ENCODE measurements around the gene TSPEAR. TPM values are rescaled to one million over a fixed set of nuclear protein-coding genes. Genes with fewer than 3 reads are reported as not detected.

The TSPEAR gene
- total RNA-seq, 4 donors from 2014 or later, result 0.19 TPM; not detected in 3

GRCh38 chr21:44598061-44598460 is 113.3 kb downstream of the TSPEAR start:
- no peak for TF ChIP-seq CTCF (IDR thresholded peaks at IDR 0.05)
- ATAC-seq (ENCODE audit: low FRiP score), result no peak
- no peak for DNase-seq (ENCODE audit: low spot score)

GRCh38 chr21:44596068-44596725 is 115.2 kb downstream of the TSPEAR start:
- ATAC-seq (ENCODE audit: low FRiP score) (no peak), DNase-seq (ENCODE audit: low spot score) (no peak)
- no peak for TF ChIP-seq CTCF (IDR thresholded peaks at IDR 0.05)

- no peak for TF ChIP-seq CTCF (IDR thresholded peaks at IDR 0.05)
- DNase-seq (ENCODE audit: low spot score) (no peak), ATAC-seq (ENCODE audit: low FRiP score) (no peak)
Measured at GRCh38 chr21:44595524-44595923, 115.8 kb downstream of the TSPEAR start.

- no peak for DNase-seq (ENCODE audit: low spot score)
- TF ChIP-seq CTCF (IDR thresholded peaks at IDR 0.05), result no peak
- ATAC-seq (ENCODE audit: low FRiP score), result no peak
Measured at GRCh38 chr21:44594406-44594916, 116.9 kb downstream of the TSPEAR start.

- DNase-seq (ENCODE audit: low spot score) (no peak), ATAC-seq (ENCODE audit: low FRiP score) (no peak)
Measured at GRCh38 chr21:44593598-44594405, 117.6 kb downstream of the TSPEAR start.

More at GRCh38 chr21:44593598-44594405, 117.6 kb downstream of the TSPEAR start:
- TF ChIP-seq CTCF (IDR thresholded peaks at IDR 0.05), result no peak
